Spleen (tissue), 11 donors: Measurements from ENCODE around the gene TRERF1. TPM values are rescaled to one million over a fixed set of nuclear protein-coding genes. Genes with fewer than 3 reads are reported as not detected.

Experiments
- DNase-seq: peaks from one replicate; pipeline ENCODE4 v3.0.0-alpha.2; 2020
- H3K27ac ChIP-seq, 8 donors: fragments of 200-600 bp; sonication (generic) in 7 of 8; 1 replicate in 4 of 8; 2 replicates in 4 of 8; pipeline versions ENCODE4 v1.5.0 to v1.8.0; 2016 to 2021; ENCODE audit warnings: inconsistent platforms in 4 of 8, mild to moderate bottlenecking in 4 of 8, moderate library complexity in 1 of 8
- H3K27me3 ChIP-seq, 7 donors: fragments of 200-600 bp; sonication (generic) in 6 of 7; replicated peaks in 1 of 7; 1 replicate in 4 of 7; 2 replicates in 3 of 7; pipeline versions ENCODE4 v1.5.0 to v1.8.0; 2016 to 2021; ENCODE audit warnings: inconsistent platforms in 3 of 7, mild to moderate bottlenecking in 1 of 7
- H3K36me3 ChIP-seq, 6 donors: fragments of 200-600 bp; sonication (generic) in 5 of 6; 1 replicate in 4 of 6; 2 replicates in 2 of 6; pipeline versions ENCODE4 v1.5.0 to v1.8.0; 2016 to 2021; ENCODE audit warnings: inconsistent platforms in 2 of 6
- H3K4me1 ChIP-seq, 6 donors: fragments of 200-600 bp; sonication (generic) in 5 of 6; 1 replicate in 3 of 6; 2 replicates in 3 of 6; pipeline versions ENCODE4 v1.5.0 to v1.8.0; 2016 to 2021; ENCODE audit warnings: inconsistent platforms in 3 of 6
- H3K4me3 ChIP-seq, 8 donors: fragments of 200-600 bp; sonication (generic) in 7 of 8; 1 replicate in 4 of 8; 2 replicates in 4 of 8; pipeline versions ENCODE4 v1.5.0 to v1.8.0; 2016 to 2021; ENCODE audit warnings: inconsistent platforms in 4 of 8, mild to moderate bottlenecking in 4 of 8, moderate library complexity in 2 of 8
- H3K9me3 ChIP-seq, 8 donors: fragments of 200-600 bp; sonication (generic) in 7 of 8; 1 replicate in 4 of 8; 2 replicates in 4 of 8; pipeline versions ENCODE4 v1.5.0 to v1.8.0; 2016 to 2021; ENCODE audit warnings: inconsistent platforms in 4 of 8
- CTCF ChIP-seq, 11 experiments: fragments of 200-600 bp in 7 of 11; fragments of 450-650 bp in 4 of 11; sonication (generic) in 4 of 11; IDR thresholded peaks in 8 of 11; conservative IDR thresholded peaks in 3 of 11; 1 replicate in 7 of 11; 2 replicates in 4 of 11; pipeline versions ENCODE4 v1.4.0 to v1.8.0; 2016 to 2021; ENCODE audit warnings: antibody characterized with exemption in 11 of 11, inconsistent platforms in 4 of 11, mild to moderate bottlenecking in 1 of 11
- POLR2A ChIP-seq, 3 donors: fragments of 450-650 bp; IDR thresholded peaks; one replicate each; pipeline ENCODE4 v1.5.1; 2017; ENCODE audit warnings: antibody characterized with exemption in 3 of 3, mild to moderate bottlenecking in 1 of 3
- POLR2AphosphoS5 ChIP-seq, 3 donors: sonication (generic); formaldehyde crosslinking; IDR thresholded peaks; one replicate each; pipeline ENCODE4 v1.5.1; 2017; ENCODE audit warnings: antibody characterized with exemption in 3 of 3
- WGBS, 5 donors: extraction: QIAGEN DNeasy Blood & Tissue Kit in 3 of 5; methylation state at CpG; one replicate each; pipeline versions ENCODE4 v1.1.5 to v1.1.7; 2013 to 2018; 5-methylcytosine and 5-hydroxymethylcytosine counted together
- intact Hi-C: fragments of 100-400 bp; cut with DNase I; formaldehyde crosslinking; loops from one replicate; pipeline ENCODE4 v1.15.0; 2023; ENCODE audit warnings: low total_unique reads
- polyA plus RNA-seq, 3 donors: library from polyadenylated mRNA; stranded (reverse); fragments of 200-250 nt; gene quantifications; one replicate each; pipeline ENCODE4 v1.2.1, GENCODE V29; 2013
- total RNA-seq, 7 donors: library from RNA; depleted of rRNA in 3 of 7; stranded (reverse); fragments of >200 nt in 3 of 7; fragmentation: NEBNext Ultra II Directional in 4 of 7; extraction: Animal tissue kit (Norgen Biotek cat#: 25700) in 4 of 7; gene quantifications; one replicate each; pipeline versions ENCODE4 v1.1.0 to v1.2.1, GENCODE V29; 2016 to 2021
- donor health status: healthy with polysubstance abuse.
- donor health status: DM: no; HTN: no; CAD: no; lungs with moderate emphysema.
- donor health status: DM: no; HTN: no; CAD: no.
- donor health status: Bipolar disorder and iron deficiency.
- donor health status: healthy.
- donor health status: DM: no; HTN: no; CAD: no.
- donor health status: DM: yes; HTN: yes; CAD: no.

Gene TRERF1
- total and polyA plus RNA-seq, 10 donors, result 1.5 to 16.9 (median 12.4) TPM

GRCh38 chr6:42443312-42444060, 8.2 kb downstream of the TRERF1 start:
- no peak for DNase-seq
- no peak for TF ChIP-seq POLR2A (IDR thresholded peaks at IDR 0.05)
- TF ChIP-seq POLR2AphosphoS5 (IDR thresholded peaks at IDR 0.05), result no peak
- TF ChIP-seq CTCF (IDR thresholded peaks at IDR 0.05 in 8 of 11, conservative IDR thresholded peaks at IDR 0.05 in 3 of 11), result no peak
- Histone ChIP-seq H3K4me1 (peaks cover 13 to 99% (median 41%) of the 10 kb centered on the region in 6 donors), H3K4me3 (no peak overlapping the region), H3K9me3 (no peaks in the 10 kb centered on the region), H3K36me3 (no peaks in the 10 kb centered on the region), H3K27ac (peak overlapping the region in 6 of 8 donors; percentile 9 to 69 (median 52)), H3K27me3 (no peaks in the 10 kb centered on the region)
- 68 to 80% (median 75%) methylated on average over 11 of the region's 11 CpGs for WGBS, 5 donors
- intact Hi-C loops, result no loop called here

GRCh38 chr6:42441697-42442081, 10.0 kb downstream of the TRERF1 start:
- H3K4me3 ChIP-seq, result no peak overlapping the region
- WGBS, 5 donors, result 66 to 79% (median 75%) methylated on average over 5 of the region's 5 CpGs
- no peak for DNase-seq
- TF ChIP-seq CTCF (IDR thresholded peaks at IDR 0.05 in 8 of 11, conservative IDR thresholded peaks at IDR 0.05 in 3 of 11) (no peak), POLR2A (IDR thresholded peaks at IDR 0.05) (no peak), POLR2AphosphoS5 (IDR thresholded peaks at IDR 0.05) (no peak)
- intact Hi-C loops, result no loop called here
- peaks cover 12 to 89% (median 36%) of the 10 kb centered on the region in 6 donors for H3K4me1 ChIP-seq
- H3K27me3 ChIP-seq, result no peaks in the 10 kb centered on the region
- peak overlapping the region; percentile 15 to 74 (median 67) for H3K27ac ChIP-seq
- no peaks in the 10 kb centered on the region for H3K9me3 ChIP-seq
- no peaks in the 10 kb centered on the region for H3K36me3 ChIP-seq

- intact Hi-C loops, result no loop called here
- TF ChIP-seq POLR2AphosphoS5 (IDR thresholded peaks at IDR 0.05), result no peak
- no peak for TF ChIP-seq CTCF (IDR thresholded peaks at IDR 0.05 in 8 of 11, conservative IDR thresholded peaks at IDR 0.05 in 3 of 11)
- TF ChIP-seq POLR2A (IDR thresholded peaks at IDR 0.05), result no peak
- H3K36me3 ChIP-seq, result no peaks in the 10 kb centered on the region
- H3K27me3 ChIP-seq, result no peaks in the 10 kb centered on the region
- peaks cover 12 to 83% (median 36%) of the 10 kb centered on the region in 6 donors for H3K4me1 ChIP-seq
- H3K9me3 ChIP-seq, result no peaks in the 10 kb centered on the region
- 55 to 71% (median 66%) methylated on average over 12 of the region's 12 CpGs for WGBS, 5 donors
- DNase-seq, result no peak
- H3K27ac ChIP-seq, result peak overlapping the region; percentile 51 to 74 (median 67)
- H3K4me3 ChIP-seq, result peak overlapping the region in 2 of 8 donors; percentile 17 to 35
These were observed 10.7 kb downstream of the TRERF1 start for GRCh38 chr6:42440778-42441696.
